Posterior cingulate gyrus (tissue), 11 donors: ENCODE data around the gene MATN1.

Experiments
- DNase-seq, 10 donors: peaks; one replicate each; pipeline versions ENCODE4 v3.0.0 to v3.0.0-alpha.2; 2020 to 2021; ENCODE audit warnings: mixed read lengths in 3 of 10
- intact Hi-C: fragments of 100-400 bp; cut with DNase I; formaldehyde crosslinking; loops from one replicate; pipeline ENCODE4 v1.15.1; 2023

The MATN1 gene

DNA sequence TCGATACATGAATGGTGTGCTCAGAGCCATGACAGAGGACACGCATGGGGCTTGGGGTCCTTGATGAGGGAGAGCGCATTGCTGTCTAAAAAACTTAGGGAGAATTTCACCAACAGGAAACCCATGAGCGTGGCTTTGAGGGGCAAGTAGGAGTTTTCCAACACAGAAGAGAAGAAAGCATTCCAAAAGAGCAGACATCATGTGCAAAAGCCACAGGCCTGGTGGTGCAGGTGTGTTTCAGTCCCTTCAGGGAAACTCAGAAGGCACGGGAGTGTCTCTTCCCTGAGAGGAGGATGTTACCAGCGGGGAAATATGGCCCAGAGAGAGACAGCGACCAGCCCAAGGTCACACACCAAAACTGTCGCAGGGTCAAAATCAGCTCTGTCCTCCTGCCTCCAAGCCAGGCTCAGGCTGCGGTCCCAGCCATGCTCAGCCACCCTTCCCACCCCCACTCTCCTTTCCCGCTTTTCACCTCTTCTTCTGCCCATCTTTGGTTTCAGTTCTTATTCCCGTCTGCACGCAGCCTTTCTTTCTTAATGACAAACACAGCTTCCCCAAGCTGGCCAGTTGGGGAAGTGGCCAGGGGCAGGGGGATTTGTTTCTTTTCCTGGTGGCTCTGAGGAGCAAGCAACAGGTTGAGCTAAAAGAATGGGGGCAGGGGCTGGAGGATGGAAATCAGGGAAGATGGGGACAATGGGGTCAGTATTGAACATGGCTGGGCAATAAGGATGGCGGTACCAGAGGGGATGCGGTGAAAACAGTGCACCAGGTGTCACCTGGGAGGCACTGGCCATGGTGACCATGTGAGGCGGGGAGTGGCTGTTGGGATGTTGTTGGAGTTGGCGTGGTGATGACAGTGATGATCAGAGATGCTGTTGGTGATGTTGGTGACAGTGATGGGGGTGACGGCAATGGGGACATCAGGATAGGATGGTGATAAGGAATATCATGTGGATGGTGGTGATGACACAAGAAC, 23.9 kb upstream of the MATN1 start:
- intact Hi-C loops: no loop called here
- peak in 1 of 10 donors; percentile 79 for DNase-seq

DNA sequence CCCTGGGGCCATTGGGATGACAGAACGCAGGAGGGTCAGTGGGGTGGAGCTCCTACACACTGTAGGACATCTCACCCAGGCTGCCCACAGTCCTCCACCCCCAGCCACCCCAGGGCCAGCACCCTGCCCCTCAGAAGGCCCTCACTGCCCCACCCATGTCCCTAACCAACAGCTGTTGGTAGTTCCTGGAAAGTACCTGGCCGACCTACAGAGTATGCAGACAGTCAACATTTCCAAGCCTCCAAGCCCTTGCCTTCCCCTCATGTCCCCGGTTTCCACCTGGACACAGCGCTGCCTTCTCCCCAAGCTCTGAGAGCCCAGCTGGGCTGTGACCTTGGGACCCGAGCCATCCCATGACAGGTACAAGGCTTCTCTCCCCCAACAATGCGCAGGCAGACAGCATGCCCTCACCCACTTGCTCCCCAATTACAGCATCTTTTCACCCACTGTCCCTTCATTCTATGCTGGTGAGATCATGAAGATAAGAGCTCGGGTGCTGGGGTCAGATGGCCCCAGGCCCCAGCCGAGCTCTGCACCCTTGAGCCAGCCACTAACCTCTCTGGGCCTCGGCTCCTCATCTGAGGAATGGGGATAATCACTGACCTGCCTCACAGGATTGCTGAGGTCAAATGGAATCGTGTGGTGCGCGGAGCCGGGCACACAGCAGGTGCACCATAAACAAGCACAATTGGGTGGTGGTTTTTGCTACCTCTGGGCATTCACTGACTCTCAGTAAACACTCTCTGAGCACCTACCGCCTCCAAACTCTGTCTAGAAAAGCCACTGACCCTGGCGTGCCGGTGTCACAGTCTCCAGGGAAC, 23.0 kb upstream of the MATN1 start:
- DNase-seq: peak in 2 of 10 donors; percentile 68 to 70
- intact Hi-C loops: no loop called here

DNA sequence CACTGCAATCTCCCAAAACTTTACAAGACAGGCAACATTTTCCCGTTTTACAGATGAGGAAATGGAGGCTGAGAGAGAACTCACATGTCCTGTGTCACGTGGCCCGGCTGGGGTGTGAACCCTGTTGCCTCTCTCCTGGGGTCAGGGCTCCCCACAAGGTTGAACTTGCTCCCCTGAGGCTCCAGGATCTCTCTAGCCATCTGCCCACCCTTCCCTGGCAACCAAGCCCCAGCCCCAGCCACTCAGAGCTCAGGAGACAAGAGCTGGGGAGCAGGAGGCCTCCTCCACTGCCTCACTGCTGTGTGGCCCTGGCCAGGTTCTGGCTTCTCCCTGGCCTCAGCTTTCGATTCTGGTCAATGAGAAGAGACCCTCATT, 22.4 kb upstream of the MATN1 start:
- DNase-seq: peak in 2 of 10 donors; percentile 13 to 77
- intact Hi-C loops: no loop called here

DNA sequence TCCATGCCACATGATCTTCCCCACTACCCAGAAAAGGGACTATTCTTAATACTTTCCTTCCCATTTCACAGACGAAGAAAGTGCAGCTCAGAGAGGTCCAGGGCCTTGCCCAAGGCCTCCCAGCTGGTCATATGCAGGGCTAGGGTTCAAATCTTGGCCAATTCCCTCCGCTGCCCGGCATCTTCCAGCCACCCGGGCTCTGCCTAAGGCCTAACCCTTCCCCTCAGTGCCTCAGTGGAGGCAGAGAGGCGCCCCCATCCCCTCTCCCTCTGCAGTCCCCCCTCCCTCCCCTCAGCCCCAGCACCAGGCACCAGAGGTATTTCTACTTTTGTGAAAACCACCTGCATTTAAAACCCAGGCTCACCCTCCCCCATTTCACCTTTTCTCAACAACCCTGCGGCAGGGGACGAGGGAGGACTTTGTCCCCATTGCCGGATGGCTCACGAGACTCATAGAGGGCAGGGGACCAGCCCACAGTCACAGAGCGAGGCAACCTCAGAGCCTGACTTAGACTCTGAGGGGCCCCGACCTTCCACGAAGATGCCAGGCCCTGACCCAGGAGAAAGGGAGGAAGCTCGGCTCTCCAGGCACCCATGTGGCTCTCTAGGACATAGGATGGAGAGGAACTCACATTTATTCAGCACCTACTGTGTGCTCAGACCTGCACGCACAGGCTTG, 21.9 kb upstream of the MATN1 start:
- intact Hi-C loops: no loop called here
- DNase-seq: peak in 1 of 10 donors; percentile 54

DNA sequence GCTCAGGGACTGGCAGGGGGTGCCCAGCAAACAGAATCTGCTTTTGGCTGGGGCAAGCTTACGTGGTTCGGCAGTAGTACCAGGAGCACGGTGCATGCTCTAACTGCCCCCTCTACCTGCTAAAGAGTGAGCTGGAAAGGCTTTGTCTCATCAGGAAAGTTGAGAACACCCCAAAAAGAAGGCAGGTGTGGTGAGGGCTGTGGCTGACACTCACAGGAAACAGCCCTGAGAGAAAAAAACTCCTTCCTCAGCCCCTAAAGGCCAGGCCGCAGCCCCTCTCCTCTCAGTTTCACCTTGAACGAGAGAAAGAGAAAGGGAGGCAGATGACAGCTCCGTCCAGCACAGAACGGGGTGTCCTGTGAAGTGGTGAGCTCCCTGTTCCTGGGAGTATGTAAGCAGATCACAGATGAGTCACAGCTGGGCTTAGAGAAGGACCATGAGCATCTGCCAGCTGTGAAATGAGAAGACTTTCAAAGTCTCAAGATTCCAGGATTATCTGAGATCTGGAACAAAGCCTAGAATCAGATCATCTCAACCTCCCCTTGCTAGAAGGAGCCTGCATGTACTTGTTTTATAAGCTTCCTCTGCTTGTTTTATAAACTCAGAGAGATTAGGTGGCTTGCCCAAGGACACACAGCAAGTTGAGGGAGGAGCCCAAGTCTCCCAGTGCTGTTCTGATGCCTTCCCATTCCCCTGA, 20.8 kb upstream of the MATN1 start:
- DNase-seq: peak in 3 of 10 donors; percentile 67 to 75 (median 72)
- intact Hi-C loops: no loop called here

DNA sequence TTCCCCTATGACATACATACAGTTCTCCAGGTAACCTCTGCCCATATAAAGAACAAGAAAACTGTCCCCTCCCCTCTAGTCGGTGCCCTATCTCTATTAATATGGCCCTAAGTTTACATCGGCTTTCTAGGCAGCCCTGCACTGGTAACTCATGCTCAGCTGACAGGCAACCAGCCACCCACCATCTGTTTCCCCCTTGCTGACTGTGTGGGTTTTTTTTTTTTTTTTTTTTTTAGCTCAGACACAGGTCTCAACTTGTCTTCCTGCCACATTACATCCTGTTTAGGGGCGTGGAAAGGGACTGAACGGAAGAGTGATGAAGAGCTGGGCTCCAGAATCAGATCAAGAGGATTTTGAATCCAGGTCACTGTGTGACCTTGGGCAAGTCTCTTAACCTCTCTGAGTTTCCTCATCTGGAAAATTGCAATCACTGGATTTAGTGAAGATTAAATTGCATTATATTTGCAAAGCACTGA, 20.2 kb upstream of the MATN1 start:
- intact Hi-C loops: no loop called here
- peak in 2 of 10 donors; percentile 52 to 59 for DNase-seq

DNA sequence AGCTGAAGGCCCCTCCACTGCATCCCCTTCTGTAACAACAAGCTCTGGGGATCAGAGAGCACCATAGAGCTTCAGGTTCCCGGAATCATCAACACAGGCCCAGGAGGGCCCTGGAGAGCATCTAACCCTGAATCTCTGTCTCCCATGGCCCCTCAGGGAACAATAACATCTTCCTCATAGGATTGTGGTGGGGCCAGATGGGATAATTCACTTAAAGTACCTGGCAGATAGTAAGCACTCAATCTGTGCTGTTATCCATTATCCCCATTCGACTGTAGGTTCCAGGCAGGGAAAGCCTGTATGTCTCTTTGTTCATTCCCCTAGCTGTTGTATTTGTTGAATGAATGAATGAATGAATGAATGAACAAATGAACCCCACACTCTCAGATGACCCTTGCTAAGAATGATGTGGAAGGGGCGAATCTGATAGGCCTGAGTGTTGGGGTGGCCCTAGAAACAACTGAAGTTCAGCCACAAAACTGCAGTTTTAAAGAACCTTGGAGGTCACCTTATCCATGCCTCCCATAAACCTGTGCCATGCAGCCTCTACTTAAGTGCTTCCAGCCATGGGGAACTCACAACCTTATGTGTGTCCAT, 19.7 kb upstream of the MATN1 start:
- no peak for DNase-seq
- intact Hi-C loops: no loop called here

DNA sequence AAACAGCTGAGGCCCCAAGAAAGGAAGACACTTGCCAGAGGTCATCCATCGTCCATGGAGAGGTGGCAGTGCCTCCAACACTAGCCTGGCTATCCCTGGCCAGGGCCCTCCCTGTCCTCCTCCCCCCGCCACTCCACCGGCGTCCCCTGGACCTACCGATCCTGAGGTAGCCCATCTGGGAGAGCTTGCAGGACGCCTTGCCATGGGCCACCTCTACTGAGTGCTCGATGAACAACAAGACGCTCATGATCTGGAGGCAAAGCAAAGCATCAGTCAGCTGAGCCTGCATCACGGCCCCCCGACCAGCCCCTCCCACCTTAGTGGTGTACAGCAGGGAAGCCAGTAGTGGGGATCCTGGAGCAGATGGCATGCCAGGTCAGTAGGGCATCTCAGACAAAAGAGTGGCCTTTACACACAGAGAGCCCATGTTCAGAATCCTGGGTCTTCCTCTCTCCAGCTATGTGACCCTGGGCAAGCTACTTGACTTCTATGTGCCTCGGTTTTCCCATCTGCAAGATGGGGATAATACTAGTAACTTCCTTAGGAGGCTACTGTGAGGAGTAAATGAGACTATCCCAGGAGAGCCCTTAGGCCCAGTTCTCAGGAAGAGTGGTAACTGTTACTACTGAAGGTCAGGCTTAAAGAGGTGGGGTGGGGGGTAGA, 19.0 kb upstream of the MATN1 start:
- peak in 3 of 10 donors; percentile 43 to 58 (median 57) for DNase-seq

DNA sequence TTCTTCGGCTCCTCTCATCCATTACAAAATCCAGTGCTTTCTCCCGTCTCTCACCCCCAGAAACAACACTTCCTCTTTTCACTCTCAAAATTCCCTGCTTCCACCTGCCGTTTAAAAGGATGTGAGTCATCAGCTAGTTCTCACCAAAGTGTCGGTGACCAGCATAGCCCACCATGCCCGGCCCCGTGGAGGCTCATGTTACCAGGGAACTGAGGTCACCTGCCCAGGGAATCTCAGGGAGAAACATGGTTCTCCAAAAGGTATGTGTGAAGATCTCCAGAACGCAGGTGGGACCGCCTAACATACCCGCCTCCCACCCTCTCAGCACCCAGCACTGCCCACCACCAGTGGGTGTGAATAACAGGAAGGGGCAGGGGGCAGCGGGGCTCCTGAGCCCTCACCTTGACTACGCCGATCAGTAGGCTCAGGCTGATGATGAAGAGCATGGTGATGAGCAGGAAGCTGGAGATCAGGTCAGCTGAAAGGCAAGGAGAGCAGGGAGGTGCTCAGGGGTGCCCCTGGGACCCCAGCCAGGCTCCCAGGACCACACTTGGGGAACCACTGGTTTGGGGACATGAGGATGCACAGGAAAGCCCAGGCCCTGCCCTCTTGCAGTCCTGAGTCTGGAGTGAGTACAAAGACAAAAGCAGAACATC, 18.0 kb upstream of the MATN1 start:
- intact Hi-C loops: no loop called here
- peak in 3 of 10 donors; percentile 50 to 69 (median 67) for DNase-seq

More for the DNA sequence above, 19.0 kb upstream of the MATN1 start:
- intact Hi-C loops: no loop called here

DNA sequence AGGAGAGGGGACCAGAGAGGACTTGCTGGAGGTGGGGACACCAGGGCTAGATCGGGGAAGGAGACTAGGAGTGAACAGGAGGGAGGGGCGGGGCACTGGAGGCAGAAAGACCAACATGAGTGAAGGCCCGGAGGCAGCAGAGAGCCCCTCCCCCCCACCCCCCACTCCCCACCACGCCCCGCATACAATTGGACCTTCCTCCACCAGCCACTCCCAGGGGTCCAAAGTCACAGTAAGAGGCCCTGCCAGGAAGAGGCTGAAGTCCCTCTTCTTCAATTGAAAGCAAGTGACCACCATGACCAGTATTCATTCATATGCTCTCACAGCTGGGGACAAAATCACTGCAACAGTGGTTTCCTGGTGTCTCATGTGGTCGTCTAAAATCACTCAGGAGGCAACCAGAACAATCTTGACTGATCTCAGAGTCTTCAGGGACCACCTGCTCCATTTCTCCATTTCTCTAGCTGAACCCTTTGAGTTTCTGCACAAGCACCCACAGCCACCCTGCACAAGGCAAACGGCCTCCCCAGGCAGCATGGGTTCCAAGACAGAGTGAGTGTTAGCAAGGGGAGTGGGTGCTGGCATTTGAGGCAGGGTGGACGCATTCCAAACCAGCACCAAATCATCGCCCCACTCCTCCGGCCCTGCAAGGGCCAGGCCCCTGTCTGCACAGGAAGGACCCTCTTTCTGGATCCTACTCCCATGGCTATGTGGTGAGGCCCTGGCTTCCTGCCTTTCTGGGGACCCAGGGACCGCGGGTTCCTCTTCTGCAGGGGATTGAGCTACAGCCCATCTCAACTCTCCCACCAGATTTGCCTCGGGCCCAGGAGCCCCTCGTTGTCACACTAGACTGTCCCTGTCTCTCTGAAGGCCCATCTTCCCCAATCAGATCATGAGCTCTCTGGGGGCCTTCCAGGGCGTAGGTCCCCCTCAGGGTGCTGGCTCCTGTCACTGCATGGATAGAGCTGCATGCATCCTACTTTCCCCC, 17.2 kb upstream of the MATN1 start:
- intact Hi-C loops: no loop called here
- peak in 3 of 10 donors; percentile 59 to 68 (median 64) for DNase-seq

DNA sequence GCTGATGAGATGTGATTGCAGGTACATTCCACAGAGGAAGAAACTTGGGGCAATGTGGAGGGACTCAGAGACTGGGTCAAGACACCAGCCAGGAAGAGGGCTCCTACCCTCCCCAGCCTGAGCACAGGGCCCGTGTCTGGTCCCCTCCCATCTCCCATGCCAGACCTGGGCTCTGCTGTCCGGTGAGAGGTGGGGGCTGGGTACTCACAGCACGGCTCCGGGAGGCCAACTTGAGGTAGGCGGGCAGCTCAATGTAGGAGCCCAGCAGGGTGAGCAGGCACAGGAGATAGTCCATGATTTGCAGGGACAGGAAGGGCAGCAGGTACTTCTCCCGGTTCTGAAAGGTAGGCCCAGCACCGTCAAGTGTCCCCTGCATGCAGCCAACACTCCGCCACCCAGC, 16.2 kb upstream of the MATN1 start:
- DNase-seq: peak in 2 of 10 donors; percentile 19 to 42
- intact Hi-C loops: no loop called here

DNA sequence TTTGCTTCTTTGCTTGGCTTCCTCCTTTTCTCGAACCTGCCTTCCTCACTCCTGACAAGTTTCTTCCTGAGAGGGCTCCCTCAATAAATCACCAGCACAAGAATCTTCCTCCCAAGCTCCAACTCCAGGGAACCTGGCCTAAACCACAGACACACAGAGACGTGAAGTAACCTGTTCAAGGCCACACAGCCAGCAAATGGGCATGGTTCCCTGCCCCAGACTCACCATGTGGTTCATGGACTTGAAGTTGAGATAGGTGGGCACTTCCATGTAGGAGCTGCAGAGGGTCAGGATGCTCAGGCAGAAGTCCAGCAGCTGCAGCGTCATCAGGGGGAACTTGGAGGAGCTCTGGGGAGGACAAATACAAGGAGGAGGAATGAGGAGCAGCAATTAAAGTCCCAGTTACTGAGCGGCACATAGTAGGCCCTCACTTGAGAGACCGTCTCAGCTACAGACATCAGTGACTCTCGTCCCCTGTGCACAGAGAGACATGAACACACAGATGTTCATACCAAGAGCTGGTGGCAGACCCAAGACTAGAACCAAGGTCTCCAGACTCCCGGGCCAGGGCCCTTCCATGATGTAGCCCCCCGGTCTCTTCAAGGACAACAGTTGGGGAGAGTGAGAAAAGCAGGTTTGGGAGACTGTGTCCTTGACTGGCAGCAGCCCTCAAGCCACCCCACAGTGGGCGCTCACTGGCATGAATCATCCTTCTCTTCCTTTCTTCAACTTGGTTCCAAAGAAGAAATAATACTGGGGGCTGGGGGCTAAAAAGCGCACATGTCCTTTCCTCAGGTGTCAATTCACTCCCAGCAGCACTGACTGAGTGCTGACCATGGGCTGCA, 15.6 kb upstream of the MATN1 start:
- DNase-seq: peak in 2 of 10 donors; percentile 51 to 66
- intact Hi-C loops: no loop called here

DNA sequence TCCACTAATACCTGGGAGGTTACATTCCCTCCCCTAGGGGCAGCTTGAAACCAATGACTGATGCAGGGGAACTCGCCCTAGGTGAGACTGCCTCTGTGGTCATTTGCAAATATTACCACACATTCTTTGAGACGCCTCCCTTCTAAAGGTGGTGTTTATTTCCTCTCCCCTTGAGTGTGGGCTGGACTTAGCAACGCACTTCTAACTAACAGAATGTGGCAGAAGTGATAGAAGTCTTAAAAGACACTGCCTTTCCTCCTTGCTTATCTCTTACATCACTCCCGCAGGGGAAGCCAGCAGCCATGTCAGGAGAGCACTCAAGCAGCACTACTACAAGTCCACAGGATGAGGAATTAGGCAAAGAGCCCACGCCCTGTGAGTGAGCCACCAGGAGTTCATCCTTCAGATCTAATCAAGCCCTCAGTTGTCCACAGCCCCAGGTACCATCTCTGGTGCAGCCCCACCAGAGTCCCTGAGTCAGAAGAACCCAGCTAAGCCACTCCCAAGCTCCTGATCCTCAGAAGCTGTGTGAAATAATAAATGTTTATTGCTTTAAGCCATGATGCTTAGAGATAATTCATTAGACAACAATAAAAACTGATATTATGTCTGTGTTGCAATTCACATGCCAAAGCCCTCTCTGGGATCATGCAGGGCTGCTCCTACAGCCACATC, 14.8 kb upstream of the MATN1 start:
- DNase-seq: no peak
- intact Hi-C loops: no loop called here

DNA sequence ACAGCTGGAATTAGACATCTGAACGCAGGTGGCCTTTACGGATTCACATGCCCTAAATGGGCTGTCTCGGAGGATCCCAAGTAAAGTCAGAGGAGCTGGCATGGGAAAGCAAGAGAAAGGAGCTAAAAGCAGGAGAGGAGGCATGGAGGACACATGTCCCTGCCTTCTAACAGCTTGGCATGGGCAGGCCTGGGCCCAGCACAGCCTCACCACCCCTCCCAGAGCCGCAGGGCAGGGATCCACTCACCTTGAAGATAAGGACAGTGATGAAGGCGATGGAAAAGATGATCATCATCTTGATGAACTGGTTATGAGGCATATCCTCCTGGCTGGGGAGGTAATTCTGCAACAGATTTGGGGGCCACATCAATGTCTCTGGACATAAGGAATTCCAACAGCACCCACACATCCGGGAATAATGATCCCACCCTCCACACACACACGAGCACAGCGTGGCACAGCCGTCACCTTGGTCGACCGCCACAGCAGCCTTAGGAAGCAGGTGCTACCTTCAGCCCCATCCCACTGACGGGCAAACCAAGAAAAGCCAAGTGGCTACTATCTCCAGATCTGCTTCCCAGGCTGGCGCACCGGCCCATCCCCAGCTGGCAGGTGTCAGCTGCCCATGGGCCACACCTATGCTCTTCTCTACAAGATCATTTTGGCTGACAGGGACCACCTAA, 14.1 kb upstream of the MATN1 start:
- intact Hi-C loops: no loop called here
- peak in 4 of 10 donors; percentile 6 to 62 (median 47) for DNase-seq
